COLO829 (cell line): Measurements from ENCODE around the gene DIAPH2.

Experiments used
- DNase-seq: peaks from one replicate; pipeline ENCODE4 v3.0.0; 2012; ENCODE audit warnings: low spot score

The DIAPH2 gene

DNA sequence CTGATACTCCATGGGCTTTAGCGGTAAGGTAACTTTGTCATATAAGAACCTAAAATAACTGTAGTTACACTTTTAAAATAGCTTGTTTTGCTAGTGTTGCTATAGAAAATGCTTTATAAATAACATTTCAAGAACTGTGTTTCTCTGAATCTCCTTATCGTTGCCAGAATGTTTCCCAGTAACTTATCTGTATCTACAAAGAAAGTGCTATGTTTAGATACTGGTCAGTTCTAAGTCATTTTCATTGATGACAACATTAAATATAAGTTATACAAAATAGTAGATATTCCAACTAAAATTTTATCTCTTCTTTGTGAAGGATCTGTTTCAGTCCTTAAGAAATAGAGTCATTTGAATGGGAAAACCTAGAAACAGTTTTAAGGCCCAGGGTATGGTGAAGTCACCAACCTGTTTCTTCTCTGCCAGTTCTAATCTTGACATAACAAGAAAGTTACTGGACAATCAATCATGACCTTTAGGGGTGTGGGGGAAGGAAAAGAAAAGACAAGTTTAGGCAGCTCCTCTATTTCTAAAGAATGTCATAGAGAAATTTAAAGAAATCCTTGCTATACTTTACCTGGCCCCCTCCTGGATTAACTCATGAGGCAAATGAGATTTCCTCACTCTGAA, 625.0 kb downstream of the DIAPH2 start:
- no peak for DNase-seq

DNA sequence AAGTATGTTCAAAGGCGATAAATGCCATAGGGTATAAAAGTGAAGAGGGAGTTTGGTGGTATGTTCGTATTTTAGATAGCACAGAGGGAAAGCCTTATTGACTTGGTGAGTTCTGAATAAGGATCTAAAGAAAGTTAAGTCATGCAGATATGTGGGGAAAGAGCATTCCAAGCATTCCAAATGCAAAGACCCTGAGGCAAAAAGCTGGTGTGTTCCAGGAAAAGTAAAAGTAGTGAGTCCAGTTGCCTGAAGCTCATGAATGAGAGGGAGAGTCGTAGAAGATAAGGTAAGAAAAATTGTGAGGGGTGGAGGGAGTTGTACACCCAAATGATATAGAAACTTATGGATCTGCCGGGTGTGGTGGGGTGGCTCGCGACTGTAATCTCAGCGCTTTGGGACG, 625.7 kb downstream of the DIAPH2 start:
- DNase-seq = peak; percentile 10

DNA sequence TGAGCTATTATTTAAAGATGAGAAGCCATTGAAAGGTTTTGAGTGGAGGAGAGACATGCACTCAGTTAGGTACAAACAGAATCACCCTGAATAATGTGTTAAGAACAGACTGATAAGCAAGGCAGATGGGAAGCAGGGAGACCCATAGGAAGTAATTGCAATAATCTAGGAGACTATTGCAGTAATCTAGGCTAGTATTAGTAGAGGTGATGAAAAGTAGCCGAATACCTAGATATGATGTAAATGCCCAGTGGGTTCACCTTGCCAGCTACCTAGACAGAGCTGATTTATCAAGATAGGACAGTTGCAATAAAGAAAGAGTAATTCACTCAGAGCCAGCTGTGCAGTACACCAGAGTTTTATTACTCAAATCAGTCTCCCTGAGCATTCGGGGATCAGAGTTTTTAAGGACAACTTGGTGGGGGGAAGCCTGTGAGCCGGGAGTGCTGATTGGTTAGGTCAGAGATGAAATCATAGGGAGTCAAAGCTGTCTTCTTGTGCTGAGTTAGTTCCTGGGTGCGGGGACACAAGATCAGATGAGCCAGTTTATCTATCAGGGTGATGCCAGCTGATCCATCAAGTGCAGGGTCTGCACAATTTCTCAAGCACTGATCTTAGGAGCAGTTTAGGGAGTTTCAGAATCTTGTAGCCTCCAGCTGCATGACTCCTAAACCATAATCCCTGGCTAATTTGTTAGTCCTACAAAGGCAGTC, 626.6 kb downstream of the DIAPH2 start:
- DNase-seq = no peak

GRCh38 chrX:97314345-97314744, 629.7 kb downstream of the DIAPH2 start:
- no peak for DNase-seq

DNA sequence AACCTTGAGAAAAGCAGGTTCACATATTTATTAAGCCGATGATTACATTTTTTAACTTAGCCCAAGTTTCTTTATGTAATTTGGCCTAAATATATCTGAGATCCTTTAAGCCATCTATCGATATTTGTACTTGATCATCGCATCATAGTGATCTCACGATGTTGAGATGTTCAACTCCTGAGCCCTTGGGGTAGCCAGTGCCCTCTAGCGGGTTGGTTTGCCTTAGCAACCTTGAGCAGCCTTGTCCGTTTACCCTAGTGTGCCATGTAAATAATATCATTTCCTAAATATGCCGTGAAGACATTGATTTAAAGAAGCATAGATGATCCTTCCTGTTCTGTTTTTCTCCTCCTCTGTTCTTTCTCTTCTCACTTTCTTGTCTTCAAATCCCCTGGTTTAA, 631.3 kb downstream of the DIAPH2 start:
- DNase-seq = no peak

GRCh38 chrX:97320305-97320704, 635.7 kb downstream of the DIAPH2 start:
- DNase-seq = no peak

GRCh38 chrX:97322401-97322800, 637.8 kb downstream of the DIAPH2 start:
- no peak for DNase-seq

- DNase-seq = no peak
Observed at GRCh38 chrX:97326456-97326855, 641.8 kb downstream of the DIAPH2 start.

DNA sequence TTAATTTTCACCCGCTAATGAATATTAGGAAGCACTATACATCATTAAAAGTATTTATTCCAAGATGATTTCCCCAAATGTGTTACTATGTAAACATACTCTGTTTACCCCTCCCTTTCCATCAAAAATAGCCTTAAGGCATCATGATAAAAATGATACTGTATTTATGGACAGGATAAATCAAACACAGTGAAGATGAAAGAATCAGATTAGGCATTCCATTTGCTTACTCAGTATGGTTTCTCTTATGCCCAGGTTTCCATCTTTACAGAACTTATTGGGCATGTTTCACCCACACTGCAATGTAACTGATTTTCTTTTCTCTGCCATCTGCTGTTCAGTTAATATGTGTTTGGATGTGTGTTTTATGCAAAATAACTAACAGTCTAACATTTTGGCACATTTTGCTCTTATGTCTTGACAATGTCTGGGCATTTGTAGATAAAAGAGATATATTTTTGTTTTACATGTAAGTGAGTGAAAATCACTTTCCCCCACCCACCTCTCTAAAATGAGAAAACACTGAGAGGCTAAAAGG, 644.3 kb downstream of the DIAPH2 start:
- DNase-seq = peak; percentile 2

- no peak for DNase-seq
Observed at GRCh38 chrX:97330151-97330550, 645.5 kb downstream of the DIAPH2 start.

GRCh38 chrX:97332963-97333362, 648.3 kb downstream of the DIAPH2 start:
- no peak for DNase-seq

GRCh38 chrX:97334850-97335249, 650.2 kb downstream of the DIAPH2 start:
- DNase-seq = no peak

DNA sequence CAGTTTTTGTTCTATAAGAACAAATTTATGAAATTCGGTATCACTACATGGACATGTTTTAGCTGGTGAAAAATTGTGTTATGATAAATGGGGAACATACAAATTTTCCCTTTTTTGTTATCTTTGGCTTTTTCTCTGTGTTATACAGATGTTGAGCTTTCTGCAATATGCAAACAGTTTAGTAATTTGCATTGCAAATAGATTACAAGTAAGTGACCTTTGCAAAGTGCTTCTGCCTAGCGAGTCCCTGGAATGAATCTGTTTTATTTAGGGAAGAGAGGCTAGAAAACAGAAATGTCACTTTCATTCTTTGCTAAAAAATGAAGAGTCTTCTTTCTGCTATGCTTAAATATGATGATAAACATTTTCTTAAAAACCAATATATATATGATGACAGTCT, 660.1 kb downstream of the DIAPH2 start:
- no peak for DNase-seq

DNA sequence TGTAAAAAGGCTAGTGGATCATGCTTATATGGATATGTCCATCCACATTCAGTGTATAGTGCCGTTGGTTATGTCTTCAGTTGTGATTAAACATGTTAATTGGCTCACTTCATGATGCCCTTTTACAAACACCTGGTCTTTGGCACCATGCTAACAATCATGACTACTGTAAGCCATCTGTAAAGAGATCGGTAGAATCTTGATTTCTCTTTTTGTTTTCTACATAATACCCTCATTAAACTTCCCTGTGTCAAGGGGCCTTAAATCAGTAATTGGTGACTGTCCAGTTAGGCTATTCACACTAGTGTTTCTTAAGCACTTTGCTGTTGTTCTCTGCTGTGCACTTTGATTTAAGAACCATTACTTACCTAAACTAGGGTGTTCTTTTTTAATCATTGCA, 674.3 kb downstream of the DIAPH2 start:
- DNase-seq = no peak

DNA sequence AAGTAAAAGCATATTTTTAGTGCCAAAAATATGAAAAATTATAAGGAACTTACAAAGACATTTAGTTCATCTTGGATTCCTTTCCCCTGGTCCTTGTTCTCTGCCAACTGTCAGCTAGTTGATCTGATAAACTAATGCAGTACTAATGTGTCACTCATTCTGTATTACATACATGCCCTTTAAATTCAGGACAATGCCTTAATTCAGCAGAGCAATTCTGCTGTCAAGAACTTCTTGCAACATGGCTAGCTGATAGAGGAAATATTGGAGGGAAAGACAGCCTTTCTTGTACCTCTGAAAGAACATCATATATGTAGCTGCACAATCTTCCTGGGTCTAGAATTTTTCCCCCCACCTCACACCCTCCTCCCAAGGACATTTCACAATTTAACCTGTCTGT, 679.2 kb downstream of the DIAPH2 start:
- peak; percentile 30 for DNase-seq

- no peak for DNase-seq
Observed at GRCh38 chrX:97366237-97366636, 681.6 kb downstream of the DIAPH2 start.

DNA sequence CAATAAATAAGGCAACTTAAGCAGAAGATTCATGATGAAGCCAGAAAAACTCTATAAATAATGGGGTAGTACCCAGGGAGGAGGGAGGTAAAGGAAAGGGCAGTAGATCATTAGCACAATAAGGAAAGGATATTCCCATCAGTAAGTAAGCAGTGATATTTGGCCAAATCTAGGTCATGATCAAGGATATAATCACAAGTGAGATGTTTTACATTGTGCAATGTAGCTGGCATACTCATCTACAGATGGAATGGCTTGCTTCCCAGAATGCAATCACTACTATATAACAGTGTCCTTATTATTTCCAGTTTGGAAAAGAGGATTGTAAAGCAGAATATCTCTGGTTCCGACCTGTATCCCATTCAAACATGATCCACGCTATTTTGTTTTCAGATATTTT, 682.5 kb downstream of the DIAPH2 start:
- peak; percentile 1 for DNase-seq

DNA sequence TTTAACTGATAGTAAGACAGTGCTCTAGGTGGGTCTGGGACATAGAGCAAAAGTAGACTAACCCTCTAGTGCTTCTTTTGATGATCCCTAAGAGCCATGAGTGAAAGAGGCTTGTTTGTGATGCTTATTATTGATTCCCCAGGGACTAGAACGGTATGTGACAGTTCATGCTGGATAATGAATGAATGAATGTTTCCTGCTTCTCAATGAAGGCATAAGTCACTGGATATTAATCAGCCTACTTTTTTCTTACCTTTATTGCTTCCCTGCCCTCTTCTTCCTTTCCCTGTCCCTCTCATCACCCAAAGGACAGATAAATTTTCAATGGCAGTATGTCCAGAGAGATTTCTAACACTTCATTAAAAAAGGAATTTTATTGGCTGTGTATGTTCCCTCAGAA, 685.3 kb downstream of the DIAPH2 start:
- DNase-seq = no peak

DNA sequence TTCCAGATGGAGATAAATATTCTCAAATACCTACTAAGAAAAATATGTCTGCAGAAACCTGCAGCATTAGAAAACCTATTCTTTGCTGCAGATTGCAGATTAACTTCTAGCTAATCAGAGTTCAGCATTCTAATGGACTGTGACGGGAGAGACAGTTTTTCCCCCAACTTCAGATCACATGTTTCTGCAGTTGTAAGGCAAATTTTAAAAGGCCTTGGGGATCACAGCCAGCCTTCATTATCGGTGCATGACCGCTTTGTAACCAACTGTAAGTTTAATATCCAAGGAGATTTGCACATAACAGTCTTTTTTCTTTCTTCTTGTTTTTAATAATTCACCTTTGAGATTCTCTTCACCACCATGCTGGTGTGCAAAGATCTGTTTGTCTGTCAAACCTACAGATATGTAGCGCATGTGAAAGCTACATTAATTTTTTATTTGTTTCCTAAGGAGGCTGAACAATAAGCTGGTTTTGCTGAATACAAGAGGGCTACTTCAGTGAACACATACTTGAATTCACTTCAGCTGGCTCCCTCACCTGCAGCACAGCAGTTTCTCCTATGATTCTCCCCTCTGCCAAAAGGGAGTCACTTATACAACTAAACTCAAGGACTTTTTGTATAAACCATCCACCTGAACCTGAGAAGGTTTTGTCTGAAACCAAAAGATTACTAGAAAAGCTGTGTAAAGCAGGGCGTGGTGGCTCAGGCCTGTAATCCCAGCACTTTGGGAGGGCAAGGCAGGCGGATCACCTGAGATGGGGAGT, 687.5 kb downstream of the DIAPH2 start:
- DNase-seq = no peak

- DNase-seq = no peak
Observed at GRCh38 chrX:97374266-97374665, 689.6 kb downstream of the DIAPH2 start.

GRCh38 chrX:97380200-97380599, 695.6 kb downstream of the DIAPH2 start:
- no peak for DNase-seq

- DNase-seq = no peak
Observed at GRCh38 chrX:97384685-97385084, 700.0 kb downstream of the DIAPH2 start.

GRCh38 chrX:97387004-97387403, 702.4 kb downstream of the DIAPH2 start:
- DNase-seq = no peak
